ENCODE results near the gene PRRX1.

The PRRX1 gene

GRCh38 chr1:170711682-170712081 is 47.8 kb downstream of the PRRX1 start:
- FAIRE-seq, result no peak
- no peak for DNase-seq (ENCODE audit: extremely low spot score, insufficient read length, low read depth)

GRCh38 chr1:170714163-170714562 is 50.2 kb downstream of the PRRX1 start:
- DNase-seq (ENCODE audit: extremely low spot score, insufficient read length, low read depth), result no peak
- no peak for FAIRE-seq

- DNase-seq (ENCODE audit: extremely low spot score, insufficient read length, low read depth) (no peak), FAIRE-seq (no peak)
Observed at GRCh38 chr1:170714938-170715337, 51.0 kb downstream of the PRRX1 start.

GRCh38 chr1:170716835-170717429 is 53.0 kb downstream of the PRRX1 start:
- DNase-seq (ENCODE audit: extremely low spot score, insufficient read length, low read depth) (no peak), FAIRE-seq (no peak)

DNA sequence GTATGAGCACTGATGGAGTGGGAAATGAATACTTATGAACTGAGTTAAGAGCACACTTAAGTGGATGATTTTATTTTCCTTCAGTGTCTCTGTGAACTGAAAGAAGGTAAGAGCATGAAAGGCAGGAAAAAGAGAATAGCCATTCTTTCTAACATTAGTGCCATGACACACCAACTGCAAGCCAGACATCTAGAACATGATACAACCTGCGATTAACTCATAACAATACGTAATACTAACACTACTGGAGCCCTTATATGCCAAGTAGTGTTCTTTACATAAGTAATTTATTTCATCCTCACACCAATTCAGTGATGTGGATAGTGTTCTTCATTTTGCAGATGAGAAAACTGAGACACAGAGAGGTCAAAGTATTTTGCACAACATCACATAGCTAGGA is 56.7 kb downstream of the PRRX1 start:
- no peak for FAIRE-seq
- DNase-seq (ENCODE audit: extremely low spot score, insufficient read length, low read depth), result no peak

GRCh38 chr1:170721621-170722020 is 57.7 kb downstream of the PRRX1 start:
- FAIRE-seq, result no peak
- DNase-seq (ENCODE audit: extremely low spot score, insufficient read length, low read depth), result no peak

DNA sequence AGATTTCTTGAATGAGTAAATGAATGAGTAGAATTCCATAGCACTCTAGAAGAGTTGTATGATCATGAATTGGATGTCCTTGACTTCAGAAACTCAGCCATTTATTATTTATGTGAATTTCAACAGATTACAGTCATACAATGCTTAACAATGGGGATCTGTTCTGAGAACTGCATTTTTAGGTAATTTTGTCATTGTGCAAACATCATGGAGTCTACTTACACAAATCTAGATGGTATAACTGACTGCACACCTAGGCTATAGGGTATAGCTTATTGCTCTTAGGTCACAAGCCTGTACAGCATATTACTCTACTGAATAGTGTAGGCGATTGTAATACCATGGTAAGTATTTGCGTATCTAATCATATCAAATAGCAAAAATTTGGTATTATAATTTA is 59.6 kb downstream of the PRRX1 start:
- FAIRE-seq, result no peak

GRCh38 chr1:170725326-170725725 is 61.4 kb downstream of the PRRX1 start:
- DNase-seq (ENCODE audit: extremely low spot score, insufficient read length, low read depth) (no peak), FAIRE-seq (no peak)

More for the DNA sequence above, 59.6 kb downstream of the PRRX1 start:
- DNase-seq (ENCODE audit: extremely low spot score, insufficient read length, low read depth), result no peak

- DNase-seq (ENCODE audit: extremely low spot score, insufficient read length, low read depth) (no peak), FAIRE-seq (no peak)
Observed at GRCh38 chr1:170727963-170728362, 64.0 kb downstream of the PRRX1 start.

DNA sequence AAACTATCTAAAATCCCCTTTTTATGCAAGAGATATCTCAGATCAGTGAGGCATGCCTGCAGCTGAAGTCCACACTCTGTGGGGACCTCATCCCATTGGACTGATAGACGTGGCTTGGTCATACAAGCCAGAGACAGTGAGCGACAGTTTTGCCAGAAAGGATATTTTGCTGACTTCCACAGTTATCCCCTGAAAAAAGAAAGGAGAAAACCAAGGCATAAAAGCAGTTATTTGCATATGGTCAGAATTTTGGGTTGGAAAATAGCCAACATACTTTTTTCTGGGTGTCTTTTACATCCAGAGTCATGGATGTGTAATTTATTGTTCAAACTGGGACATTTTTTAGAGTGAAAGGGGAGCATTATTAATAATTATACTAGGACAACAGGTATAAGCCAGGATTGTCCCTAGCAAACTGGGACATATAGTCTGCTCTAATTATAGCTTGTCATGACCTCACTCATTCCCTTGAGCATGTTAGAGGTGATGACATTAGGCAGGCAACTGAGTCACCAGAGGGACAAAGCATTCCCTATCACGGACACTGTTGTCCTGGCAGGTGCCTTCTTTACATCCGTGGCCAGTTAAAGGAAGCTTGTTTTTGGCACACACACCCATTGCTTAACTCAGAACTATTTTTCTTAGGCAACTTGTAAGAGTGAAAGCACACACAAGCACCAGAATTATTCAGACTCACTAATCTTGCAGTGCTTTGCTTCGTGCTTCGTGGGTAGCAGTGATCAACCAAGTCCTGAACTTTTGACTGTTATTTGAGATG is 65.5 kb downstream of the PRRX1 start:
- FAIRE-seq (no peak), DNase-seq (ENCODE audit: extremely low spot score, insufficient read length, low read depth) (no peak)

DNA sequence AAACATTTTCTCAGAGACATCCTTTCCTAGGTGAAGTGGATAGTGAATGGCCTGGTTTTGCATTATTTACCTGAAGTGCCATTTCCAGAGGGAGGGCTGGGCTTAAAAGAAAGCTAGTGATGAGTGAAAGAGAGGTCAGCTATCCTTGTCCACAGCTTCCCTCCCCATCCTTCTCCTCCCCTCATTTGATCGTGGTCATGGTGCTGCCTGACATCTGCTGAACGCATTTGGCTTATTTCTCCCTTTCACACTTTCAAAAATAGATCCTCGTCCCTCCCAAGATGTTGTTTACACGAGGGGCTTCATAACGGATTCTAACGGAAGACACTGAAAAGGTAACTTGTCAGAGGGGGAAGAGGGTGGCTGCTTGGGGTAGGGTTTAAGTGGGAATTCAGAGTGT is 66.1 kb downstream of the PRRX1 start:
- FAIRE-seq (no peak), DNase-seq (ENCODE audit: extremely low spot score, insufficient read length, low read depth) (no peak)

- no peak for DNase-seq (ENCODE audit: extremely low spot score, insufficient read length, low read depth)
- no peak for FAIRE-seq
Observed at GRCh38 chr1:170730438-170730837, 66.5 kb downstream of the PRRX1 start.

DNA sequence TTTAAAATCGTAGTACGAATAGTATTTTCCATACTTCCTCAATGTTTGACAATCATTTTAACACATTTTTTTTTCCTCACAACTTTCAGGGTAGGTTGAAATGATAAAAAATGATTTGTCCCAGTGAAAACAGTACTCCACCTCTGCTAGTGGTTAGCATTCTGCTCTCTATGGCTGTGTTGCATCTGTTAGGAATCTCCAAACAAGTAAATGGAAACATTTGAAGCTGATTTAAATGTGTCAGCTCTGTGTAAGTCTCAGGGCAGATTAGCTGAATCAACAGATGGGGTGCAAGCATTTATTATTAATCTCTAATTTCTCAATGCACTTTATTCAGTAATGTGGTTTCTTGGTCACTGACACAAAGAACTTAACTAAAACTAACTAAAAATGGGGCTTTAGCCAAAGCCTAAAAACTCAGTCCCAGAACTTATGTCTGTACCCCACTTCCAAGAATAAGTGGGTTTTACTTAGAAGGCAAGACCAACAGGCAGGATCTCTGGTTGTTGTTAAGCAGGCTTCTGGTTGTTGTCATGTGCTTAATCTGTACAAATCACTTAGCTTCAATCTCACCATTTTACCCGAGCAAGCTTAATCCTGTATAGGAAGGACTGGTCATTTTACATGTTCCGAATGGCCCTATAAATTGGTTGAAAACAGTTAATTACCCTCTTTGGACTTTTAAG is 67.8 kb downstream of the PRRX1 start:
- DNase-seq (ENCODE audit: extremely low spot score, insufficient read length, low read depth) (no peak), FAIRE-seq (no peak)

DNA sequence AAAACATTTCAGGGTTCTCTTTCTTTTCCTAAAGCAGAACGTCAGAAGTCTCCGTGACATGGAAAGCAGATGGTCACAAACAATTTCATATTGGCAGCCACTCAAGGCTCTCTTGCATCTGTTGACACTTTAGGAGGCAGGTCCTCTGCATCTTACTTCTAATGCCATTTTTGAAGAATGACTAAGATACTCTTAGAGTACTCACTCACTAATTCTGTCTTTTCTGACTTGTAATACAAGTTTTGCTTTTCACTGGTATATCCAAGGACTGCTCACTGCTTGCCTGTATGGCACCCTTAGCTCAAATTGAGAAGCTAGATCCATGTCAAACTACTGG is 68.3 kb downstream of the PRRX1 start:
- FAIRE-seq (no peak), DNase-seq (ENCODE audit: extremely low spot score, insufficient read length, low read depth) (no peak)

- FAIRE-seq (no peak), DNase-seq (ENCODE audit: extremely low spot score, insufficient read length, low read depth) (no peak)
Observed at GRCh38 chr1:170734412-170735175, 70.7 kb downstream of the PRRX1 start.

GRCh38 chr1:170735366-170736263 is 71.7 kb downstream of the PRRX1 start:
- DNase-seq (ENCODE audit: extremely low spot score, insufficient read length, low read depth) (no peak), FAIRE-seq (no peak)

GRCh38 chr1:170739803-170740202 is 75.9 kb downstream of the PRRX1 start:
- no peak for FAIRE-seq

DNA sequence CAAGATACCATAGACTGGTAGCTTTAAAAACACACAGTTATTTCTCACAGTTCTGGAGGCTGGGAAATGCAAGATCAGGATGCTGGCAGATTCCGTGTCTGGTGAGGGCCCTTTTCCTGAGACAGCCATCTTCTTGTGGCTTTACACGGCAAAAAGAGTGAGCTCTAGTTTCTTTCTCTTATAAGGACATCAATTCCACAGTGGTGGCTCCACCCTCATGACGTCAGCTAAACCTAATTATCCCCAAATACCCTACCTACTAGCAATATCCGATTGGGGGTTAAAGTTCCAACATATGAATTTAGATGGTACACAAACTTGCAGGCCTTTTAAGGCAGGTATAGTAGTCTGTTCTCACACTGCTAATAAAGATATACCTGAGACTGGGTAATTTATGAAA is 77.7 kb downstream of the PRRX1 start:
- DNase-seq (ENCODE audit: extremely low spot score, insufficient read length, low read depth), result no peak
- no peak for FAIRE-seq

More at GRCh38 chr1:170739803-170740202, 75.9 kb downstream of the PRRX1 start:
- no peak for DNase-seq (ENCODE audit: extremely low spot score, insufficient read length, low read depth)

DNA sequence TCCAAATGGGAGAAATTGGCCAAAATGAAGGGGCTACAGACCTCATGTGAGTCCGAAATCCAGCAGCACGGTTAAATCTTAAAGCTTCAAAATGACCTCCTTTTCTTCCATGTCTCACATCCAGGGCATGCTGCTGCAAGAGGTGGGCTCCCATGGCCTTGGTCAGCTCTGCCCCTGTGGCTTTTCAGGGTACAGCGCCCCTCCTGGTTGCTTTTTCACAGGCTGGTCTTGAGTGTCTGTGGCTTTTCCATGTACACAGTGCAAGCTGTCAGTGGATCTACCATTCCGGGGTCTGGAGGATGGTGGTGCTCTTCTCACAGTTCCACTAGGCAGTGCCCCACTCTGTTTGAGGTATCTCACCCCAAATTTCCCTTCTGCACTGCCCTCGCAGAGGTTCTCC is 78.7 kb downstream of the PRRX1 start:
- no peak for FAIRE-seq
- DNase-seq (ENCODE audit: extremely low spot score, insufficient read length, low read depth), result no peak

DNA sequence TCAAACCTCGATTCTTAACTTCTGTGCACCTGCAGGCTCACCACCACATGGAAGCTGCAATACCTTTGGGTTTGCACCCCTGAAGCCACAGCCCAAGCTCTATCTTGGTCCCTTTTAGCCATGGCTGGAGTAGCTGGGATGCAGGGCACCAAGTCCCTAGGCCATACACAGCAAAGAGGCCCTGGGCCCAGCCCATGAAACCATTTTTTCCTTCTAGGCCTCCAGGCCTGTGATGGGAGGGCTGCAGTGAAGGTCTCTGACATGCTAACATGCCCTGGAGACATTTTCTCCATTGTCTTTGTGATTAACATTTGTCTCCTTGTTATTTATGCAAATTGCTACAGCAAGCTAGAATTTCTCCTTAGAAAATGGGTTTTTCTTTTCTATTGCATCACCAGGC is 79.2 kb downstream of the PRRX1 start:
- DNase-seq (ENCODE audit: extremely low spot score, insufficient read length, low read depth), result no peak
- FAIRE-seq, result no peak
